ENCODE data around the gene ADAMTS17. TPM values are rescaled to one million over a fixed set of nuclear protein-coding genes. Genes with fewer than 3 reads are reported as not detected.
"Not testable (repeated sequence)": the region's sequence is repeated elsewhere in the genome, so short reads cannot be mapped to it uniquely, and the experiment has no call there.

Gene ADAMTS17
- total and polyA plus RNA-seq, 4 donors, result 0.28 to 46.9 (median 9.1) TPM

- TF ChIP-seq MAX (IDR thresholded peaks at IDR 0.05) (no peak), RXRA (IDR thresholded peaks at IDR 0.05) (no peak), REST (IDR thresholded peaks at IDR 0.05) (no peak), CTCF (IDR thresholded peaks at IDR 0.05; ENCODE audit: low read depth, low read length, missing input control) (no peak), NR2F2 (IDR thresholded peaks at IDR 0.05) (no peak), RAD21 (IDR thresholded peaks at IDR 0.05) (no peak), HNF4G (IDR thresholded peaks at IDR 0.05) (no peak), ZBTB33 (IDR thresholded peaks at IDR 0.05) (no peak), SP1 (IDR thresholded peaks at IDR 0.05) (no peak), YY1 (IDR thresholded peaks at IDR 0.05) (no peak)
- no peak overlapping the region for H3K9ac ChIP-seq (ENCODE audit: low read depth in 1 of 2, low read length in 2 of 2)
- H3K4me1 ChIP-seq (ENCODE audit: control insufficient read depth in 4 of 4, insufficient read depth in 4 of 4, low read length in 3 of 4), result no peaks in the 10 kb centered on the region
- 90% methylated on average over 11 of the region's 11 CpGs for WGBS
- DNase-seq (ENCODE audit: low spot score), result no peak
- H3K27ac ChIP-seq (ENCODE audit: low read depth in 1 of 2, low read length in 2 of 2), result no peak overlapping the region
- H3K27me3 ChIP-seq (ENCODE audit: control insufficient read depth in 4 of 4, insufficient read depth in 4 of 4, low read length in 3 of 4), result no peaks in the 10 kb centered on the region
- peaks cover 0 to 19% (median 8%) of the 10 kb centered on the region in 4 donors for H3K36me3 ChIP-seq (ENCODE audit: control insufficient read depth in 4 of 4, insufficient read depth in 3 of 4, low read depth in 1 of 4, low read length in 3 of 4)
- no peaks in the 10 kb centered on the region for H3K9me3 ChIP-seq (ENCODE audit: control insufficient read depth in 4 of 4, low read length in 3 of 4)
- H3K4me3 ChIP-seq (ENCODE audit: low read depth in 1 of 3, low read length in 3 of 3), result no peak overlapping the region
Observed at GRCh38 chr15:100090411-100090810, 251.4 kb downstream of the ADAMTS17 start.

GRCh38 chr15:100084042-100084821 lies 257.5 kb downstream of the ADAMTS17 start:
- H3K4me3 ChIP-seq (ENCODE audit: low read depth in 1 of 3, low read length in 3 of 3); H3K27ac ChIP-seq (ENCODE audit: low read depth in 1 of 2, low read length in 2 of 2); H3K27me3 ChIP-seq (ENCODE audit: control insufficient read depth in 4 of 4, insufficient read depth in 4 of 4, low read length in 3 of 4); H3K36me3 ChIP-seq (ENCODE audit: control insufficient read depth in 4 of 4, insufficient read depth in 3 of 4, low read depth in 1 of 4, low read length in 3 of 4); H3K4me1 ChIP-seq (ENCODE audit: control insufficient read depth in 4 of 4, insufficient read depth in 4 of 4, low read length in 3 of 4); DNase-seq (ENCODE audit: low spot score); H3K9me3 ChIP-seq (ENCODE audit: control insufficient read depth in 4 of 4, low read length in 3 of 4); H3K9ac ChIP-seq (ENCODE audit: low read depth in 1 of 2, low read length in 2 of 2): not testable (repeated sequence)
- WGBS, result 94% methylated on average over 17 of the region's 17 CpGs
